Activated CD4-positive, alpha-beta T cell treated with anti-CD3 and anti-CD28 coated beads, Interleukin-10, Interleukin-2, amounts not matched to agents 100 ng/mL and 50 ng/mL, durations not matched to agents 16 hours and 8 hours (primary cell): ENCODE data around the gene KIAA1671.
"Not testable (repeated sequence)": the region's sequence is repeated elsewhere in the genome, so short reads cannot be mapped to it uniquely, and the experiment has no call there.

Experiments used
- DNase-seq: peaks from one replicate; pipeline ENCODE4 v3.0.0-alpha.2; 2020

The KIAA1671 gene

GRCh38 chr22:25207553-25208157 lies 255.1 kb downstream of the KIAA1671 start:
- DNase-seq = no peak

- DNase-seq = no peak
These were observed 255.8 kb downstream of the KIAA1671 start for GRCh38 chr22:25208328-25208727.

DNA sequence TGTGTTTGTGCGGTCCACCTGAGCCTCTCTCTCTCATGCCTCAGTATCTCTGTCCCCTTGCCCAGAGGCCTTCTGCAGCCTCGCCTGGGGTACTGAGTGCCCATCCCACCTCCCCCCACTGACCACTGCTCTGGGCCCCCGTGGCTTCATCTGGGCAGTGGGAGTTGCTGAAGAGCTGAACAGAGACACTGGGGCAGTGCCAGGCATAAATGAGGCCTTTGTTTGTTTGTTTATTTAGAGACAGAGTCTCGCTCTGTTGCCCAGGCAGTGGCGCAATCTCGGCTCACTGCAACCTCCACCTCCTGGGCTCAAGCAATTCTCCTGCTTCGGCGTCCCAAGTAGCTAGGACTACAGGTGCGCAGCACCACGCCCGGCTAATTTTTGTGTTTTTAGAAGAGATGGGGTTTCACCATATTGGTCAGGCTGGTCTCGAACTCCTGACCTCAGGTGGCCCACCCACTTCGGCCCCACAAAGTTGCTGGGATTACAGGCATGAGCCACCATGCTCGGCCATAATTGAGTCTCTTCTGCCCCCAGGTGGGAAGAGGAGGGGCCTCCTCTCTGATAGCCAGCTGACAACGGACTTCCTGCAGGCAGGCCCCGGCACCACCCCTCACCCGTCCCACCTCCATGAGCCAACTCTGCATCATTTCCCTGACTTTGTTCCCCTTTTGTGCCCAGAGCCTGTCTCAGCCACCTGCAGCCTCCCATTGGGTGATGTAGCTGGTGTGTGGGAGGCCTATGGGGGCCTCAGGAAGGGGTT lies 256.4 kb downstream of the KIAA1671 start:
- no peak for DNase-seq

DNA sequence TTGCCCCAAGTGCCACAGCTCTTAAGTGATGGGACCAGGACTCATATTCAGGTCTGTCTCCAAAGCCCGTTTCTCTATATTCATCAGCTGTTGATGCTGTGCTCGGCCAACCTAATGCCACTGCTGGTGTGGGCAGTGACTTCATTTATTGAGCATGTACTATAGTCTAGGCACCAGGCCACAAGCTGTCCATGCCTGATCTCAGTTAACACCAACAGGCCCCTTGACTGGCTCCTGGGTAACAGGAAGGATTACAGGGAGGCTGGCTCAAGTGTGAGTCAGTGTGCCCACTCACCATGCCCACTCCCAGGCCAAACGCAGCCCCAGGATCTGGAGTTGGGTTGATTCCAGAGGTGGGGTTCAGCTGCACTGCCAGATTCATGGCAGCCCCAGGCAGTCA lies 258.3 kb downstream of the KIAA1671 start:
- DNase-seq = no peak

DNA sequence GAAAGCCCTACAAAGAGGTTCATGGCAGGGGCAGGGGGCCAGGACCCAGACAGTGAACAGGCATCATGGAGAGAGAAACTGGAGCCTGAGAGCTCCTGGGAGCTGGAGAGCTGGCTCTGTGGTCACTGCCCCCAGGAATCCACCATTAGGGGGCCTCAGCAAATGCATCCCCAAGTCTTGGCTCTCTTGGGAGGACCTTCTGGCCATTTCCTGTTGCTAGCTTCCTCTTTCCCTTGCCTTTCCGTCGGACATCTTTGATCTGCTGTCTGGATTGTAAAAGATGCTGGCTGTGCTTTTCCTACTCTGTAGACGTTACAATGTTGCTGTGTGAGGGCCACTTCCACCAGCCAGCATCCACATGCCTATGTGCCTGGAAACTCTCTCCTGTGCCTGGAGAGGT lies 259.8 kb downstream of the KIAA1671 start:
- no peak for DNase-seq

DNA sequence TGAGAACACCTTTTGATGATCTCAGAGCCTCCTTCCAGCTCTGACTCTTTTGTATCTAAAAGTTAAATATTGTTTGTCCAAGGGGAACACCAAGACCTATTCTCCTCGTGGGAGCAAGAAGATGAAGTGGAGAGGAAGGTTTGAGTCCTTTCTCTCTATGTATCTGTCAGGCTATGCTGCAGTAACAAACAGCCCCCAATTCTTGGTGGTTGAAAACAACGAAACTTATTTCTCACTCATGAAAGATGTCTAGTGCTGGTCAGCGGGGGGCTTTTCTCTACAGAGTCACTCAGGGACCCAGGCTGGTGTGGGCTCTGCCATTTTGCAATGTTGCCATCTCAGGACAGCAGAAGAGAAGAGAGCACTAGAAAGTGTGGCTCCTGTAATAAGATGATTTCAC lies 260.7 kb downstream of the KIAA1671 start:
- DNase-seq = no peak

- no peak for DNase-seq
These were observed 263.7 kb downstream of the KIAA1671 start for GRCh38 chr22:25216230-25216629.

GRCh38 chr22:25219211-25219689 lies 266.7 kb downstream of the KIAA1671 start, which contains the start of gene CRYBB2:
Gene CRYBB2, plus strand, starts transcription at chr22:25219639. Its CDS starts 1,791 bp downstream, at chr22:25221430.
- no peak for DNase-seq

DNA sequence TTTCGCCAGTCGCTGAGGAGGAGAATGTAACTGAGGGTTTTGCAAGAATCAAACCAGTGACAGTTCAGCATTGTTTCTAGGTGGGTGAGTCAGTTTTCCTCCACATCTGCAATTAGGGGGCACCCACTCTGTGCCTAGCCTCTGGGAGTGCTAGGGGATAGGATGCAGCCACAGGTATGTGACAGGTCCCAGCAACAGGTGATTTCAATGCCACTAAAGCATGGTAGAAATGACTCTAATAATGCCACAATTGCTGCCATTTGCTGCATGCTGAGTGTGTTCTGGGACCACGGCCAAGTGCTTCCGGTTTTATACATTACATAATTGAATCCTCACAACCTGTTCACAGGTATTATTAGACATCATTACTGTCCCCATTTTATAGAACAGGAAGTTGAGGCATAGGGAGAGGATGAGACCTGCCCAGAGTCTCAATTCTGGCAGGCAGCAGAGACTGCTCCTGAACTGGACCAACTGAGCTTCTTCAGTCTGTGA lies 267.5 kb downstream of the KIAA1671 start:
- no peak for DNase-seq

- DNase-seq = no peak
These were observed 269.3 kb downstream of the KIAA1671 start for GRCh38 chr22:25221790-25222189.

DNA sequence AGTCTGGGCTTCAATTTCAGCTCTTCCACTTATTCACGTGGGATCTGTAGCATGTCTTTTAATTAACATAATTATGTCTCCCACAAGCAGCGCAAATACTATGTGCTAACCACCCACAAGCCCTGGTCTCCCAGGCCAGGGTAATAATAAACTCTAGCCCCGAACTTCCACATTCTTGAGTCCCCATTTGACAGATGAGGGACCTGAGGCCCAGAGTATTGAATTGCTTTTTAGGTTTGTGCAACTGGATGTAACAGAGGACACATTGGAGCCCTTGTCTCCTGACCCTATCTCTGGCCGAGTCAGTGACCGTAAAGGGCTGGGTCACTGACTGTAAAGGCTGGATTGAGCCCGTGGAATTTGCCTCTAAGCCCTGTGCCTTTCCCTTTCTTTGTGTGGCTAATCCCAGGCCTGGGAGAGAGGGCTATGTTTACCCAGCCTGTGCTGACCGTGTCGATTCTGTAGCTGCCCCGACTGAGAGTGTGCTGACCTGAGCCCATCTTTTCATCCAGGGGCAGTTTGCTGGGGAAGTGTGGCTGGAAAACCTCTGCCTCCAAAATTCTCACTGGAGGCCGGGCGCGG lies 270.8 kb downstream of the KIAA1671 start:
- no peak for DNase-seq

GRCh38 chr22:25228822-25229221 lies 276.3 kb downstream of the KIAA1671 start:
- no peak for DNase-seq

- DNase-seq = not testable (repeated sequence)
These were observed 278.2 kb downstream of the KIAA1671 start for GRCh38 chr22:25230760-25231159.

- DNase-seq = no peak
These were observed 279.8 kb downstream of the KIAA1671 start for GRCh38 chr22:25232301-25232700.

DNA sequence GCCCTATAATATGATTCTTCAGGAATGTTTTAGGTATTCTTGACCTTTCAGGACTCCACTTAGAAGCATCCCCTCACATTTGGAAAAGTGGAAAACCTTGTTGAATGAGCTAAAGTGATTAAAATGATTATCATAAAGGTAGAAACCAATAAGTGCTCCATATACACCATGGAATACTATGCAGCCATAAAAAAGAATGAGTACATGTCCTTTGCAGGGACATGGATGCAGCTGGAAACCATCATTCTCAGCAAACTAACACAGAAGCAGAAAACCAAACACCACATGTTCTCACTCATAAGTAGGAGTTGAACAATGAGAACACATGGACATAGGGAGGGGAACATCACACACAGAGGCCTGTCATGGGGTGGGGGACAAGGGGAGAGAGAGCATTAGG lies 281.2 kb downstream of the KIAA1671 start:
- DNase-seq = not testable (repeated sequence)

DNA sequence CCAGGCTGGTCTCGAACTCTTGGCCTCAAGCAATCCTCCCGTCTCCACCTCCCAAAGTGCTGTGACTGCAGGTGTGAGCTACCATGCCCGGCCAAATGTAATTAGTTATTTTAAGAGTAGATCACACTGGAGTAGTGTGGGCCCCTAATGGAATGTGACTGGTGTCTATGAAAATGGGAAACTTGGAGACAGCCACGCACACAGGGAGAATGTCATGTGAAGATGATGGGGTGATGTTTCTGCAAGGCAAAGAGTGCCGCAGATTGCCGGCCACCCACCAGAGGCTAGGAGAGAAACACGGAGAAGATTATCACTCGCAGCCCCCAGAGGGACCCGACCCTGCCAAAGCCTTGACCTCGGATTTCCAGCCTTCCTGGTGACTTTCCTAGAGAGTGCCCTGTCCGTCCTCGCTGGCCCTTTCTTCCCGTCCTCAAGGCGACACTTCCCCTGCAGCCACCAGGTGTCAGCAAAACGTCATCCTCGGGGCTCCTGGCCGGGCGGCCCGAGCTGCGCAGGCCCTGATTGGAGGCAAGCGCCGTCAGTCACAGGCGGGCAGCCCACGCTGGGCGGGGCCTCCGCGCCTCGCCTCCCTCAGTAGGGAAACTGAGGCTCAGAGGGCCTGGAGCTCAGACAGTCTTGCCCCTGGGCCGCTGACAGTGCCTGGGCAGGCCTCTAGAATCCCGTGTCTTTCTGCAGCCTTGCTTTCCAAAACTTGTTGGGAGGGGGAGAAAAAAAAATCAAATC lies 283.2 kb downstream of the KIAA1671 start:
- DNase-seq = peak; percentile 88

GRCh38 chr22:25236417-25236816 lies 283.9 kb downstream of the KIAA1671 start:
- no peak for DNase-seq

- no peak for DNase-seq
These were observed 285.0 kb downstream of the KIAA1671 start for GRCh38 chr22:25237503-25237902.

DNA sequence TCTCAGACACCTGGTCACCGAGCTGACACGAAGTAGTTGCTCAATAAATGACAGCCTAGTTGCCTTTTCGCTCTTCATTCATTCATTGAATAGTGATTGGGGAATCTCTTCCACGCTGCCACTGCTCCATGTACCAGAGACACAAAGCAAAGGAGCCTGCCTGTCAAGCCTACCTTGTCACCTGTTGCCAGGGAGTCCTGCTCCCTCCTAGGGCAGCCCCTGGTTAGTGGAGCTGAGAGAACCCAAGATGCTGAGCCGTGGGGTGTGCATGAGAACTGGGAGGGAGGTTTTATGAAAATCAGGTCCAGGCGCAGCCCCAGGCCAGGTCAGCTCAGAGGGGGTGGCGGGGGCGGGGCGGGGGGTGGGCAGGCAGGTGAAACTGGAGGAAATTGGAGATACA lies 285.5 kb downstream of the KIAA1671 start:
- not testable (repeated sequence) for DNase-seq
